GM18507 (cell line): ENCODE data around the gene JAZF1.

Experiments used
- DNase-seq: peaks from one replicate; pipeline ENCODE4 v3.0.0; 2011; ENCODE audit warnings: low read depth; ENCODE audit not compliant: insufficient read length; ENCODE audit errors: extremely low spot score
- FAIRE-seq: peaks from 2 replicates; lab custom pipeline; 2011; peaks lifted over from hg19 to GRCh38; lab: Jason Lieb, UNC

JAZF1 gene

GRCh38 chr7:28083998-28084985 is 96.3 kb downstream of the JAZF1 start:
- no peak for FAIRE-seq
- DNase-seq: no peak

GRCh38 chr7:28083164-28083997 is 97.2 kb downstream of the JAZF1 start:
- DNase-seq: no peak
- no peak for FAIRE-seq

- FAIRE-seq: no peak
- DNase-seq: no peak
These were observed 98.5 kb downstream of the JAZF1 start for GRCh38 chr7:28082071-28082470.

GRCh38 chr7:28081016-28081415 is 99.6 kb downstream of the JAZF1 start:
- no peak for FAIRE-seq

GRCh38 chr7:28078036-28078901 is 102.3 kb downstream of the JAZF1 start:
- DNase-seq (peak; percentile 30), FAIRE-seq (peak; percentile 76)

More at GRCh38 chr7:28081016-28081415, 99.6 kb downstream of the JAZF1 start:
- no peak for DNase-seq

- DNase-seq: no peak
These were observed 103.0 kb downstream of the JAZF1 start for GRCh38 chr7:28077616-28078015.

GRCh38 chr7:28076423-28077200 is 104.0 kb downstream of the JAZF1 start:
- no peak for DNase-seq
- FAIRE-seq: no peak

More at GRCh38 chr7:28077616-28078015, 103.0 kb downstream of the JAZF1 start:
- no peak for FAIRE-seq

GRCh38 chr7:28075674-28076358 is 104.8 kb downstream of the JAZF1 start:
- no peak for FAIRE-seq
- no peak for DNase-seq

- no peak for FAIRE-seq
- no peak for DNase-seq
These were observed 107.6 kb downstream of the JAZF1 start for GRCh38 chr7:28072876-28073514.

GRCh38 chr7:28071570-28071969 is 109.0 kb downstream of the JAZF1 start:
- no peak for FAIRE-seq
- no peak for DNase-seq

GRCh38 chr7:28070297-28071055 is 110.1 kb downstream of the JAZF1 start:
- no peak for FAIRE-seq
- no peak for DNase-seq

- DNase-seq: no peak
- no peak for FAIRE-seq
These were observed 110.8 kb downstream of the JAZF1 start for GRCh38 chr7:28069807-28070206.

GRCh38 chr7:28069388-28069787 is 111.2 kb downstream of the JAZF1 start:
- FAIRE-seq: no peak
- DNase-seq: no peak

- DNase-seq: no peak
- no peak for FAIRE-seq
These were observed 111.8 kb downstream of the JAZF1 start for GRCh38 chr7:28068811-28069216.

GRCh38 chr7:28067171-28067570 is 113.4 kb downstream of the JAZF1 start:
- DNase-seq (no peak), FAIRE-seq (no peak)

- FAIRE-seq (no peak), DNase-seq (no peak)
These were observed 114.8 kb downstream of the JAZF1 start for GRCh38 chr7:28065721-28066285.

GRCh38 chr7:28065308-28065707 is 115.3 kb downstream of the JAZF1 start:
- FAIRE-seq (no peak), DNase-seq (no peak)
